22Rv1 (cell line): ENCODE data around the gene KIAA1671.

Experiments
- CTCF ChIP-seq: fragments of 450-650 bp; IDR thresholded peaks from 2 replicates; pipeline ENCODE4 v1.5.1; 2017; ENCODE audit warnings: mild to moderate bottlenecking
- ZFX ChIP-seq: fragments of 450-650 bp; IDR thresholded peaks from 2 replicates; pipeline ENCODE4 v1.6.1; 2017; ENCODE audit warnings: antibody characterized with exemption, borderline replicate concordance

GRCh38 chr22:25084405-25085107, 132.0 kb downstream of the KIAA1671 start:
- TF ChIP-seq CTCF: no peak
- TF ChIP-seq ZFX: no peak
